Endothelial cell of umbilical vein (primary cell): ENCODE measurements around the gene MAEA.

Experiments
- CTCF ChIP-seq, 2 donors: IDR thresholded peaks; 1 replicate in 1 of 2; 2 replicates in 1 of 2; pipeline ENCODE4 v1.5.1; 2011; ENCODE audit warnings: low read length in 2 of 2, mild to moderate bottlenecking in 2 of 2, moderate library complexity in 2 of 2, control low read depth in 1 of 2, inconsistent platforms in 1 of 2, low read depth in 1 of 2; ENCODE audit not compliant: insufficient read depth in 1 of 2; ENCODE audit errors: extremely low read depth in 1 of 2
- EZH2 ChIP-seq: IDR thresholded peaks from 2 replicates; pipeline ENCODE4 v1.6.1; 2012; ENCODE audit warnings: borderline replicate concordance, low read depth, mild to moderate bottlenecking, moderate library complexity, low read length, inconsistent platforms; ENCODE audit not compliant: severe bottlenecking
- FOS ChIP-seq: IDR thresholded peaks from 2 replicates; pipeline ENCODE4 v1.6.1; 2011; ENCODE audit warnings: mild to moderate bottlenecking, low read length, moderate library complexity, borderline replicate concordance; ENCODE audit not compliant: insufficient read depth
- GATA2 ChIP-seq: IDR thresholded peaks from 2 replicates; pipeline ENCODE4 v1.7.0; 2011; ENCODE audit warnings: low read depth, mild to moderate bottlenecking, moderate library complexity, mixed read lengths, low read length; ENCODE audit not compliant: insufficient read length, insufficient read depth
- JUN ChIP-seq: IDR thresholded peaks from 2 replicates; pipeline ENCODE4 v1.6.1; 2011; ENCODE audit warnings: borderline replicate concordance, low read depth; ENCODE audit not compliant: insufficient read length, insufficient read depth
- MYC ChIP-seq: IDR thresholded peaks from one replicate; pipeline ENCODE4 v1.6.1; 2011; ENCODE audit warnings: mild to moderate bottlenecking, low read depth, low read length
- POLR2A ChIP-seq: IDR thresholded peaks from 2 replicates; pipeline ENCODE4 v1.6.1; 2012; ENCODE audit warnings: low read depth, mild to moderate bottlenecking, control low read depth, low read length
- POLR2AphosphoS5 ChIP-seq: IDR thresholded peaks from 2 replicates; pipeline ENCODE4 v1.6.1; 2012; ENCODE audit warnings: low read depth, mild to moderate bottlenecking, control low read depth, low read length, moderate library complexity; ENCODE audit not compliant: insufficient read depth
- TF ChIP-seq, protein P1 (sequence below): IDR thresholded peaks from 2 replicates; pipeline ENCODE4 v1.6.1; 2011; ENCODE audit not compliant: insufficient read depth, insufficient read length

GRCh38 chr4:1297023-1297395, 7.3 kb downstream of the MAEA start:
- TF ChIP-seq CTCF (IDR thresholded peaks at IDR 0.05; ENCODE audit: extremely low read depth in 1 of 2, insufficient read depth in 1 of 2, low read depth in 1 of 2, low read length in 2 of 2): no peak
- no peak for TF ChIP-seq POLR2AphosphoS5
- TF ChIP-seq EZH2: no peak
- TF ChIP-seq, protein P1, sequence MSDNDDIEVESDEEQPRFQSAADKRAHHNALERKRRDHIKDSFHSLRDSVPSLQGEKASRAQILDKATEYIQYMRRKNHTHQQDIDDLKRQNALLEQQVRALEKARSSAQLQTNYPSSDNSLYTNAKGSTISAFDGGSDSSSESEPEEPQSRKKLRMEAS: no peak
- TF ChIP-seq JUN: no peak
- no peak for TF ChIP-seq POLR2A
- no peak for TF ChIP-seq FOS
- no peak for TF ChIP-seq MYC
- no peak for TF ChIP-seq GATA2
